CD4-positive, alpha-beta T cell (primary cell): ENCODE measurements around the gene DDRGK1. TPM values are rescaled to one million over a fixed set of nuclear protein-coding genes. Genes with fewer than 3 reads are reported as not detected.
"Not testable (repeated sequence)": the region's sequence is repeated elsewhere in the genome, so short reads cannot be mapped to it uniquely, and the experiment has no call there.

Source experiments
- ATAC-seq: fragments of 200-7000 bp; cut with Tn5 transposase; one replicate; pipeline ENCODE4 v1.10.0; 2022; ENCODE audit warnings: mild to moderate bottlenecking; ENCODE audit not compliant: poor library complexity
- CTCF ChIA-PET: fragments of 350-600 bp; sonication (Branson Sonifier 250); formaldehyde crosslinking; loops from one replicate; lab custom pipeline; 2021; ENCODE audit warnings: antibody characterized with exemption, inconsistent platforms; lab: Charles Lee
- POLR2A ChIA-PET: fragments of 350-600 bp; sonication (Branson Sonifier 250); formaldehyde crosslinking; loops from one replicate; lab custom pipeline; 2021; ENCODE audit warnings: antibody characterized with exemption, inconsistent platforms; lab: Charles Lee
- DNase-seq, 14 experiments: peaks; one replicate each; pipeline ENCODE4 v3.0.0-alpha.2; 2013 to 2020; ENCODE audit warnings: mixed read lengths in 2 of 14
- H3K27ac ChIP-seq, 2 donors: one replicate each; pipeline versions ENCODE4 v1.5.1 to v1.7.0; 2013; ENCODE audit warnings: low read length in 2 of 2, low read depth in 1 of 2, mild to moderate bottlenecking in 1 of 2
- H3K27me3 ChIP-seq, 2 experiments: 1 replicate in 1 of 2; 2 replicates in 1 of 2; pipeline versions ENCODE4 v1.6.1 to v1.7.0; 2013; ENCODE audit warnings: low read length in 2 of 2, control low read depth in 1 of 2, mild to moderate bottlenecking in 1 of 2, moderate library complexity in 1 of 2; ENCODE audit not compliant: insufficient read depth in 2 of 2, control insufficient read depth in 1 of 2
- H3K36me3 ChIP-seq: one replicate; pipeline ENCODE4 v1.6.1; 2013; ENCODE audit warnings: low read length, control low read depth; ENCODE audit not compliant: insufficient read depth
- H3K4me1 ChIP-seq: one replicate; pipeline ENCODE4 v1.6.1; 2013; ENCODE audit warnings: low read length, control low read depth; ENCODE audit not compliant: insufficient read depth
- H3K4me3 ChIP-seq: one replicate; pipeline ENCODE4 v1.5.1; 2013; ENCODE audit warnings: mild to moderate bottlenecking, low read length, moderate library complexity
- H3K9me3 ChIP-seq, 2 experiments: 1 replicate in 1 of 2; 2 replicates in 1 of 2; pipeline versions ENCODE4 v1.6.1 to v1.7.0; 2013; ENCODE audit warnings: low read length in 2 of 2, mild to moderate bottlenecking in 2 of 2, control low read depth in 1 of 2, moderate library complexity in 1 of 2; ENCODE audit not compliant: control insufficient read depth in 1 of 2, insufficient read depth in 1 of 2
- H3K27ac Mint-ChIP-seq: one replicate; pipeline ENCODE4 v1.8.0; 2020; ENCODE audit warnings: mixed read lengths
- H3K27me3 Mint-ChIP-seq: one replicate; pipeline ENCODE4 v1.8.0; 2021; ENCODE audit warnings: mixed read lengths
- H3K36me3 Mint-ChIP-seq: one replicate; pipeline ENCODE4 v1.8.0; 2021; ENCODE audit warnings: low read depth, mixed read lengths
- H3K4me1 Mint-ChIP-seq: one replicate; pipeline ENCODE4 v1.8.0; 2021; ENCODE audit warnings: low read depth, mixed read lengths
- H3K4me3 Mint-ChIP-seq: one replicate; pipeline ENCODE4 v1.8.0; 2020; ENCODE audit warnings: mild to moderate bottlenecking, mixed read lengths
- H3K9me3 Mint-ChIP-seq: one replicate; pipeline ENCODE4 v1.8.0; 2020; ENCODE audit warnings: mixed read lengths
- CTCF ChIP-seq: fragments of 200-600 bp; IDR thresholded peaks from one replicate; pipeline ENCODE4 v1.8.0; 2022; ENCODE audit warnings: antibody characterized with exemption, mild to moderate bottlenecking
- intact Hi-C, 2 experiments: fragments of 100-400 bp; cut with DNase I in 1 of 2; cut with micrococcal nuclease in 1 of 2; formaldehyde crosslinking; loops; one replicate each; pipeline versions ENCODE4 v1.15.1 to v1.9.0; 2023 to 2025; cut with DNase I, micrococcal nuclease
- total RNA-seq, 174 experiments: library from RNA in 2 of 174; stranded (reverse) in 2 of 174; gene quantifications; one replicate each; pipeline ENCODE4 v1.2.3 and lab custom pipeline; 2021 to 2026

Gene DDRGK1
- total RNA-seq, 2 experiments from 2014 or later = 40.7 to 43.4 TPM

- DNase-seq (no peak), ATAC-seq (no peak)
- POLR2A ChIA-PET = interaction anchor here (0.9 to 2.8 kb wide), 3 partner anchors 12 to 187 kb away, joined by 5 to 23 read pairs (median 7); partner anchors contain the start of gene ITPA
- no peak overlapping the region for H3K4me3 ChIP-seq
- CTCF ChIA-PET = interaction anchor here (0.7 to 1.5 kb wide), 2 partner anchors 93 to 117 kb away, joined by 3 read pairs; no protein-coding TSS in a partner anchor
- Mint-ChIP-seq H3K36me3 (peaks cover 37% of the 10 kb centered on the region), H3K27ac (peak overlapping the region; percentile 58), H3K9me3 (no peaks in the 10 kb centered on the region), H3K4me3 (no peak overlapping the region), H3K27me3 (no peaks in the 10 kb centered on the region), H3K4me1 (peaks cover 20% of the 10 kb centered on the region)
- H3K9me3 ChIP-seq = no peaks in the 10 kb centered on the region
- no peaks in the 10 kb centered on the region for H3K27me3 ChIP-seq
- intact Hi-C loops = loop anchor here in 1 of 2 experiments (5.0 kb wide), 1 partner anchor 174 kb away; the partner anchor contains the start of gene MRPS26
- no peak for TF ChIP-seq CTCF
- peaks cover 22% of the 10 kb centered on the region for H3K4me1 ChIP-seq
- peaks cover 31% of the 10 kb centered on the region for H3K36me3 ChIP-seq
- no peak overlapping the region for H3K27ac ChIP-seq
Measured at GRCh38 chr20:3221398-3222226, 17.1 kb upstream of the DDRGK1 start.

DNA sequence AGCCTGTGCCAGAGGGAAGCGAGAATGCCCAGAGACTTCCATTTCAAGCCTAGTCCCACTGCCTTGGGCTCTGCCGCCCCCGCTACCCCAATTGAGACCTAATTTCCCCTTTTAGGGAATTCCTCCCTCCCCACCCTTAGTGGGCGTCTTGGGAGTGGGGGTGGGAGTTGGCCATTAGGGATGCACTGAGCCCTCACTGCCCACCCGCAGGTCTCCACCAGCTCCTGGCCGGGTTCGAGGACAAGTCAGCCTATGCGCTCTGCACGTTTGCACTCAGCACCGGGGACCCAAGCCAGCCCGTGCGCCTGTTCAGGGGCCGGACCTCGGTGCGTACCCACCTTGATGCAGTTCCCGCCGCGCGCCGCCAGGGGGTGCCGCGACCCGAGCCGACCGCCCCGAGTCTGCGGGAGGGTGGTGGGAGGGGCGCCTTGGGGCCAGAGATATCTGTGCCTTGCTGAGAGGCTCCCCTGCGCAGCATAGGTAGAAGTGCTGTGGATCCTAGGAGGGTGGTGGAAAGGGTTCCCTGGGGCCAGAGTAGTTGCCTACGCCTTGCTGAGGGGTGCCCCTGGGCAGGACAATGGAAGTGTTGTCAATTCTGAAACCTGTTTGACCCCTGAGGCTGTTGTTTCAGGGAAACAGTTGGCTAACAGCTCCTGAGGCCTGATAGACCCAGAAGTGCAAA, 14.0 kb upstream of the DDRGK1 start:
- CTCF ChIA-PET = interaction anchor here (0.6 to 1.3 kb wide), 6 partner anchors 9 to 1780 kb away, joined by 3 to 4 read pairs (median 4); partner anchors contain the start of gene ITPA
- peaks cover 11% of the 10 kb centered on the region for H3K4me1 Mint-ChIP-seq
- POLR2A ChIA-PET = no interaction called here

GRCh38 chr20:3215359-3215917, 11.0 kb upstream of the DDRGK1 start:
- intact Hi-C loops = loop anchor here in 1 of 2 experiments (10.0 kb wide), 1 partner anchor 161 kb away; no protein-coding TSS in a partner anchor
- DNase-seq, H3K4me3 ChIP-seq, H3K27ac ChIP-seq, H3K27ac Mint-ChIP-seq, H3K27me3 Mint-ChIP-seq, CTCF ChIA-PET, ATAC-seq, POLR2A ChIA-PET, H3K9me3 ChIP-seq, H3K27me3 ChIP-seq, H3K4me3 Mint-ChIP-seq, H3K9me3 Mint-ChIP-seq, H3K4me1 Mint-ChIP-seq: not testable (repeated sequence)
- Histone ChIP-seq H3K4me1 (peaks cover 18% of the 10 kb centered on the region), H3K36me3 (peaks cover 22% of the 10 kb centered on the region)
- H3K36me3 Mint-ChIP-seq = peaks cover 26% of the 10 kb centered on the region

More for the DNA sequence above, 14.0 kb upstream of the DDRGK1 start:
- H3K4me3 Mint-ChIP-seq = no peak overlapping the region
- peaks cover 41% of the 10 kb centered on the region for H3K36me3 Mint-ChIP-seq
- TF ChIP-seq CTCF = peak; percentile 97
- peaks cover 42% of the 10 kb centered on the region for H3K36me3 ChIP-seq
- H3K9me3 Mint-ChIP-seq = no peaks in the 10 kb centered on the region
- intact Hi-C loops = loop anchor here (1.0 to 10.0 kb wide), 2 partner anchors 98 to 164 kb away; no protein-coding TSS in a partner anchor
- peak; percentile 46 to 84 (median 72) for DNase-seq
- H3K27me3 Mint-ChIP-seq = no peaks in the 10 kb centered on the region
- no peaks in the 10 kb centered on the region for H3K27me3 ChIP-seq
- H3K27ac ChIP-seq = no peak overlapping the region
- H3K9me3 ChIP-seq = no peaks in the 10 kb centered on the region
- ATAC-seq = peak; percentile 69
- H3K27ac Mint-ChIP-seq = no peak overlapping the region
- H3K4me1 ChIP-seq = peaks cover 20% of the 10 kb centered on the region
- no peak overlapping the region for H3K4me3 ChIP-seq
